Measurements from ENCODE around the gene RNLS. TPM values are rescaled to one million over a fixed set of nuclear protein-coding genes. Genes with fewer than 3 reads are reported as not detected.

The RNLS gene
- total RNA-seq, 2 experiments from 2014 or later, result 4.0 to 4.4 TPM

DNA sequence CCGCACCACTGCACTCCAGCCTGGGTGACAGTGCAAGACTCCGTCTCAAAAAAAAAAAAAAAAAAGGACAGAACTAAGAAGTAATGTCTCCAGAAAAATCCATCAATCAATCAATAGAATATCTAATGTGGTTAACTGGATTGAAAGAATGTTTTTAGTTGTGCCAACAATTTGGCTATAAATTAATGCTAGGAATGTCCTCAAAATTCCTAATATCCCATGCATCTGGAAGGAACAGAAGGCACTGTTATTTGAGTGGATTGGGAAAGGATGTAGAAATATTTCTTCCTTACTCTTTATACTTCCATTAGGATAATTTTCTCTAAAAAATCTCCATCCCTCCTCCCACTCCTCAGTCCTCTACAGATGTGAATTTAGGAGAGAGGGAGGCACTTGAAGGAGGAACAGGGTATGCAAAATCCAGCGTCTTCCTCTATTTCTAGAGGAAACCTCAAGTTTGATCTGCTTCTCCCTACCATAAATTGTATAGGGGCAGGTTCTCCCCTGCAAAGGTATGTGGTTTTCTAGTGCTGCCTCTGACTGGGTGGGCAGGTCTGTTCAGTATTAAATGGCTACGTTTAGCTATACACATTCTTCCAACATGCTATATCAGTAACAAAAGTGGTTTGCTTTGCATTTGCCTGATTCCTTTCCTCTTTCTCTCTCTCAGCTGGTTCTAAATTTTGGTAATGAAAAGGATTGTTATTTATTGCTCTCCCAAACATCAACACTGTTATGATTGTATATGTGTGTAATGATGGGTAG lies 54.1 kb downstream of the RNLS start:
- intact Hi-C loops (cut with micrococcal nuclease), result no loop called here
- H3K27me3 Mint-ChIP-seq (ENCODE audit: low read depth), result no peaks in the 10 kb centered on the region
- no peaks in the 10 kb centered on the region for H3K9me3 Mint-ChIP-seq
- no peaks in the 10 kb centered on the region for H3K4me1 Mint-ChIP-seq (ENCODE audit: low read depth)
- DNase-seq, result no peak
- H3K4me3 Mint-ChIP-seq, result no peak overlapping the region
- no peak overlapping the region for H3K27ac Mint-ChIP-seq
- CTCF ChIA-PET, result no interaction called here
- no peaks in the 10 kb centered on the region for H3K36me3 Mint-ChIP-seq (ENCODE audit: low read depth)

DNA sequence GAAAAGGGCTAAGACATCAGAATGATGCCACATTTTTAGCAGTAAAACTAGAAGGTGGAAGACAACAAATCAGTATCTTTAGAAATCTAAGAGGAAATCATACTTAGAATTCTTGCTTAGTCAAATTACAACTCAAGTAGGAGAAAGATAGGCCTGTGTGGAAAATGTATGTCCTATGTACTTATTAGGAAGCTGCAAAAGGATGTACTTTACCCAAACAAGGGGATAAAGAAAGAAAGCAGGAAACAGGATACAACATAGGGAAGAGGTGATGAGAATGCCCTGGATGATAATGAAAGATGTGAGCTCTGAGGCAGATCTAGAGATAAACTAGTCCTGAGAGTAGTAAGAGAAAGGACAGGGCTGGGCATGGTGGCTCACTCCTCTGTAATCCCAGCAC lies 54.9 kb downstream of the RNLS start:
- H3K27me3 Mint-ChIP-seq (ENCODE audit: low read depth), result no peaks in the 10 kb centered on the region
- CTCF ChIA-PET, result no interaction called here

GRCh38 chr10:88527245-88527644 lies 55.9 kb downstream of the RNLS start:
- H3K4me3 Mint-ChIP-seq, result no peak overlapping the region
- H3K9me3 Mint-ChIP-seq, result no peaks in the 10 kb centered on the region
- no peaks in the 10 kb centered on the region for H3K36me3 Mint-ChIP-seq (ENCODE audit: low read depth)
- intact Hi-C loops (cut with micrococcal nuclease), result no loop called here
- CTCF ChIA-PET, result no interaction called here
- DNase-seq, result no peak
- H3K4me1 Mint-ChIP-seq (ENCODE audit: low read depth), result no peaks in the 10 kb centered on the region
- H3K27ac Mint-ChIP-seq, result no peak overlapping the region
- H3K27me3 Mint-ChIP-seq (ENCODE audit: low read depth), result no peaks in the 10 kb centered on the region

More for the DNA sequence above, 54.9 kb downstream of the RNLS start:
- Mint-ChIP-seq H3K4me1 (ENCODE audit: low read depth) (no peaks in the 10 kb centered on the region), H3K27ac (no peak overlapping the region), H3K9me3 (no peaks in the 10 kb centered on the region), H3K4me3 (no peak overlapping the region), H3K36me3 (ENCODE audit: low read depth) (no peaks in the 10 kb centered on the region)
- no peak for DNase-seq
- intact Hi-C loops (cut with micrococcal nuclease), result no loop called here

- CTCF ChIA-PET, result interaction anchor here (0.7 kb wide), 2 partner anchors 92 to 959 kb away, joined by 3 to 4 read pairs; no protein-coding TSS in a partner anchor
- no peaks in the 10 kb centered on the region for H3K27me3 Mint-ChIP-seq (ENCODE audit: low read depth)
- H3K4me3 Mint-ChIP-seq, result no peak overlapping the region
- H3K4me1 Mint-ChIP-seq (ENCODE audit: low read depth), result no peaks in the 10 kb centered on the region
- intact Hi-C loops (cut with micrococcal nuclease), result no loop called here
- H3K36me3 Mint-ChIP-seq (ENCODE audit: low read depth), result no peaks in the 10 kb centered on the region
- no peak overlapping the region for H3K27ac Mint-ChIP-seq
- H3K9me3 Mint-ChIP-seq, result no peaks in the 10 kb centered on the region
- DNase-seq, result no peak
Measured at GRCh38 chr10:88526501-88527105, 56.5 kb downstream of the RNLS start.

GRCh38 chr10:88525371-88526069 lies 57.6 kb downstream of the RNLS start:
- no peak for DNase-seq
- Mint-ChIP-seq H3K36me3 (ENCODE audit: low read depth) (no peaks in the 10 kb centered on the region), H3K27me3 (ENCODE audit: low read depth) (peaks cover 4% of the 10 kb centered on the region), H3K9me3 (no peaks in the 10 kb centered on the region), H3K4me1 (ENCODE audit: low read depth) (no peaks in the 10 kb centered on the region), H3K27ac (no peak overlapping the region), H3K4me3 (no peak overlapping the region)
- CTCF ChIA-PET, result no interaction called here
- intact Hi-C loops (cut with micrococcal nuclease), result no loop called here

GRCh38 chr10:88523739-88524400 lies 59.2 kb downstream of the RNLS start:
- no peaks in the 10 kb centered on the region for H3K4me1 Mint-ChIP-seq (ENCODE audit: low read depth)
- no peaks in the 10 kb centered on the region for H3K9me3 Mint-ChIP-seq
- H3K4me3 Mint-ChIP-seq, result no peak overlapping the region
- H3K27ac Mint-ChIP-seq, result no peak overlapping the region
- CTCF ChIA-PET, result no interaction called here
- H3K36me3 Mint-ChIP-seq (ENCODE audit: low read depth), result no peaks in the 10 kb centered on the region
- intact Hi-C loops (cut with micrococcal nuclease), result no loop called here
- no peak for DNase-seq
- H3K27me3 Mint-ChIP-seq (ENCODE audit: low read depth), result peaks cover 4% of the 10 kb centered on the region

DNA sequence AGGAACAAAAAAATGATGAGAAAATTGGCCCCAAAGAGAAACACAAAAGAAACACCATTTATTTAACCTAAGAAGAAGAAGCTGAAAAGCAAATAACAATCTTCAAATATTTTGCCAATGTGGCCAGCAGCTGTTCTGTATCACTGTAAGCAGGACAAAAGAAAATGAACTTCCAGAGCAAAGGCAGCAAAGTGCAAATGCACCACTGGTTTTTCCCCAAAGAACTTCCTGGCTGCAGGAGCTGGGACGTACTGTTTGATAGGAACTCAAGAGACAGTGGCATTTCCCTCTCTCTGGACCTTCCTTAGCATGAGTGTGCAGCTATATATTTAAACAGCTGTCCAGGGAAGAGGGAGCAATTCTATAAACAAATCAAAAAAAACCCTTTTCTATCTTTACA lies 60.4 kb downstream of the RNLS start:
- Mint-ChIP-seq H3K36me3 (ENCODE audit: low read depth) (no peaks in the 10 kb centered on the region), H3K27me3 (ENCODE audit: low read depth) (peaks cover 4% of the 10 kb centered on the region), H3K9me3 (no peaks in the 10 kb centered on the region), H3K4me3 (no peak overlapping the region), H3K27ac (no peak overlapping the region), H3K4me1 (ENCODE audit: low read depth) (no peaks in the 10 kb centered on the region)
- intact Hi-C loops (cut with micrococcal nuclease), result no loop called here
- CTCF ChIA-PET, result no interaction called here
- DNase-seq, result no peak

DNA sequence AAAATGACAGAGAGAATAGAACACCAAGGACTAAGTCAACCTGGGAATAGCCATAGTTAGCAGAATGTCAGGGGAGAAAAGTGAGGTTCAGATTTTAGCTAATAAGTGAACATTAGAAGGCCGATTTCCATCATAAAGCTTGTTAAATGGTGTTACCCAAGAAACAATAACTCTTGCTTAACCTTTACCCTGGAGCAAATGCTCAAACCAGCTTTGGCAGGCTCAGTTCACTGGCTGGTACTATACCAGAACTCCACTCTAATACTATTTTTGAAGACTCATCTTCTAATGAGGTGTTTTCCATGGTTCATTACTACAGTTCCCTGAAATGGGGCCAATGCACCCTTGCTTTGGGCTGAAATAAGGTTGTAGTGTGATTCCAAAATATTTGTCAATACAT lies 61.3 kb downstream of the RNLS start:
- intact Hi-C loops (cut with micrococcal nuclease), result no loop called here
- H3K9me3 Mint-ChIP-seq, result no peaks in the 10 kb centered on the region
- H3K36me3 Mint-ChIP-seq (ENCODE audit: low read depth), result no peaks in the 10 kb centered on the region
- no peak overlapping the region for H3K4me3 Mint-ChIP-seq
- no peak for DNase-seq
- H3K27me3 Mint-ChIP-seq (ENCODE audit: low read depth), result peaks cover 4% of the 10 kb centered on the region
- H3K27ac Mint-ChIP-seq, result no peak overlapping the region
- H3K4me1 Mint-ChIP-seq (ENCODE audit: low read depth), result no peaks in the 10 kb centered on the region
- CTCF ChIA-PET, result no interaction called here

DNA sequence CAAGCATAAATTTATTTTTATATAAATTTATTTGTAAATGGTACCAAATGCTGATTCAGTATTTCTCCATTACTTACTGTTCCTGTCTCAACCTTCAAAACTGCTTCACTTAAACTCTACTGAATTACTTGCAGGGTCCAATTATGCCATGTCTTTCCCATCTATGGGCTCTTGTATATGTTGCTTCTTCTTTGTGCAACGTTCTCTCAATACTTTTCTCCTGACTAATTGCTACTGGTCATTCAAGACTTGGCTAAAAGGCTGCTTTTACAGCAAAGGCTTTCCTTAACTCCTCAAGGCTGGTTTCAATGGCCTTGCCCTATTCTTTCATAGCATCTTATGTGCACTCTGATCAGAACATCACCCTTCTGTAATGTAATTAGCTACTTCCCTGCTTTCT lies 67.9 kb downstream of the RNLS start:
- no peaks in the 10 kb centered on the region for H3K9me3 Mint-ChIP-seq
- CTCF ChIA-PET, result no interaction called here
- no peak overlapping the region for H3K27ac Mint-ChIP-seq
- H3K4me1 Mint-ChIP-seq (ENCODE audit: low read depth), result no peaks in the 10 kb centered on the region
- intact Hi-C loops (cut with micrococcal nuclease), result no loop called here
- DNase-seq, result no peak
- H3K4me3 Mint-ChIP-seq, result no peak overlapping the region
- H3K27me3 Mint-ChIP-seq (ENCODE audit: low read depth), result no peaks in the 10 kb centered on the region
- no peaks in the 10 kb centered on the region for H3K36me3 Mint-ChIP-seq (ENCODE audit: low read depth)

DNA sequence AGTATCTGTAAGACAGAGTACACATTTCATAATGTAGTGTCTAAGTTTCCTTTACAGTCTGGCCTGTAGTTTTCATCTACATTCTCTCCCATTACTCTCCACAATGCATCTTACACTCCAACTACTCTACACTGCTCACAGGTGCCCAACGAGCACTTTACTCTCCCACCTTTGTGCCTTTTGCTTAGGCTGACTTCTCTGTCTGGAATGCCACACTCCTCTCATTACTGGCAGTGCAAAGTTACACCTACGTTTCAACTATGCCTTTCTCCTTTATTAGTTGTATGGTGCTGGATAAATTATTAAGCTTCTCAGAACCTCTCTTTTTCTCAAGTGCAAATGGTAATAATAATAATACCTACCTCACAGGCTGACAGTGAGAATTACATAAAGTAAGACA lies 70.5 kb downstream of the RNLS start:
- Mint-ChIP-seq H3K9me3 (no peaks in the 10 kb centered on the region), H3K27me3 (ENCODE audit: low read depth) (no peaks in the 10 kb centered on the region), H3K27ac (no peak overlapping the region), H3K4me3 (no peak overlapping the region), H3K36me3 (ENCODE audit: low read depth) (no peaks in the 10 kb centered on the region), H3K4me1 (ENCODE audit: low read depth) (no peaks in the 10 kb centered on the region)
- no peak for DNase-seq
- intact Hi-C loops (cut with micrococcal nuclease), result no loop called here
- CTCF ChIA-PET, result interaction anchor here (0.6 kb wide), 1 partner anchor 685 kb away, joined by 3 read pairs; no protein-coding TSS in a partner anchor

- CTCF ChIA-PET, result no interaction called here
Measured at GRCh38 chr10:88508796-88509195, 74.3 kb downstream of the RNLS start.

DNA sequence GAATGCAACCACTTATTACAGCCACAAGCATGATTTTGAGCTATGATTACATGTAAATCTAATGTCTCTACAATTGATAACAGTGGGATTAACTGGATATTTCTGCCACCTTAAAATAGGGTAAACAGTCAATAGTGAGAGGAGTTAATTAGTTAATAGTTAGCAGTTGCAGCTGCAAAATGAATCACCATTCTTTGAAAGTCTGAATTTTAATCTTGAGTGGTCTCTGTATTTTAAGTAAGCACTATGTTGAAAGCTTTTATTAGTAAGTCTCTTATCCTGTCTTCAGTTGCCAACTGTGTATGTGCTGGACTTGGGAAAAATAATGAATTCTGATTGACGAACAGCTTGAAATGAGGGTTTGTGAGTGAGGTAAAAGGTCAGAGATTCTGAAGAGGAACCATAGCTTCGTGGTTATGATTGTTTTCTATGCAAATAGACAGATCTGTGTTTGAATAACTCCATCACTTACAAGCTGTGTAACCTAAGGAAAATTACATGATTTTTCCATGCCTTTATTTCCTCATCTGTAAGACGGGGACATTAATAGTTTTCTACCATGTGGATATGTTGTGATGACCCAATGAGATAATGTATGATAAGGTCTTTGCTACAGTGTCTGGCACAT lies 75.2 kb downstream of the RNLS start:
- peaks cover 1% of the 10 kb centered on the region for H3K27me3 Mint-ChIP-seq (ENCODE audit: low read depth)

More at GRCh38 chr10:88508796-88509195, 74.3 kb downstream of the RNLS start:
- intact Hi-C loops (cut with micrococcal nuclease), result no loop called here
- no peaks in the 10 kb centered on the region for H3K4me1 Mint-ChIP-seq (ENCODE audit: low read depth)
- peaks cover 1% of the 10 kb centered on the region for H3K27me3 Mint-ChIP-seq (ENCODE audit: low read depth)
- no peak overlapping the region for H3K4me3 Mint-ChIP-seq
- H3K27ac Mint-ChIP-seq, result no peak overlapping the region
- H3K36me3 Mint-ChIP-seq (ENCODE audit: low read depth), result no peaks in the 10 kb centered on the region
- H3K9me3 Mint-ChIP-seq, result no peaks in the 10 kb centered on the region
- no peak for DNase-seq

More for the DNA sequence above, 75.2 kb downstream of the RNLS start:
- Mint-ChIP-seq H3K36me3 (ENCODE audit: low read depth) (no peaks in the 10 kb centered on the region), H3K4me1 (ENCODE audit: low read depth) (no peaks in the 10 kb centered on the region), H3K27ac (no peak overlapping the region), H3K9me3 (no peaks in the 10 kb centered on the region), H3K4me3 (no peak overlapping the region)
- CTCF ChIA-PET, result interaction anchor here (0.6 to 0.8 kb wide), 2 partner anchors 44 to 649 kb away, joined by 3 to 4 read pairs; no protein-coding TSS in a partner anchor
- no peak for DNase-seq
- intact Hi-C loops (cut with micrococcal nuclease), result no loop called here
